ENCODE results near the gene CBX1.

Gene CBX1

DNA sequence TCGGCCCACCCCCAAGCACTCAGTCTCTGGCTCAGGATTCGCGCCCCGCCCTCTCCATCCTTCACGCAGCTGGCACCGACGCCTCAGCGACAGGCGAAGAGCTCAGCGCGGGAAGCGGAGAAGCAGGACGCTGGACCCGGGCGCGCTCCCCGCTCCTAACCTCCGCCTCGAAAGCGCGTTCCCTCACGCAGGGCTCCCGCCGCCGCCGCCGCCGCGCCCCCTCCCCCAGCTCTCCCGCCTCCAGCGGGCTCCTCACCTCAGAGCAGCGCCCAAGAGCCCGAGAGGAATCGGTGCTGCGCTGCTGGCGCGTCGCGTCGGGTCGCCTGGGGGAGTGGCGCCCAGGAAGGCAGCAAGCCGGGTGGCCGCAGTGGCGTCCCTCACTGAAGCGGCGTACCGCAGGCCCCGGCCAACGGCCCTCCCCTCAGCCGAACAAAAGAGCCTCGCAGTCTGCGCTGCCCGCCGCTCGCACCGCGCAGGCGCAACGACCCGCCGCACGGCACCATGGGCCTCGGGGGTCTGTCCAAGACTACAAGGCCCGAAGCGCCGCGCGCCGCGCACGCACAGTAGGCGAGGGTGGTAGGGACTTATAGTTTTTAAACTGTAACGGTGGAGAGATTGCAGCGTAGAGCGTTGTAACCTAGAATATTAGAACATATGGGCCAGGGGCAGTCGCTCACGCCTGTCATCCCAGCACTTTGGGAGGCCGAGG, at the start of gene CBX1:
CBX1 (minus strand) TSS at position 467 of the 709 bp plus-strand sequence. CDS start 24,474 bp downstream, outside the sequence.
- peak; percentile 95 for DNase-seq (ENCODE audit: low spot score)
- peak within 1 kb of the TSS; percentile 76 for H3K4me3 ChIP-seq (ENCODE audit: severe bottlenecking)
- peaks cover 21% of the 10 kb centered on the region for H3K36me3 ChIP-seq (ENCODE audit: low read depth)
- ATAC-seq (ENCODE audit: low read depth) = peak; percentile 93
- H3K27ac ChIP-seq (ENCODE audit: poor library complexity, severe bottlenecking) = peak within 1 kb of the TSS; percentile 91
- H3K27me3 ChIP-seq (ENCODE audit: insufficient read depth, poor library complexity, severe bottlenecking) = no peaks in the 10 kb centered on the region
- H3K9me3 ChIP-seq (ENCODE audit: severe bottlenecking) = no peaks in the 10 kb centered on the region
- TF ChIP-seq, protein P1, sequence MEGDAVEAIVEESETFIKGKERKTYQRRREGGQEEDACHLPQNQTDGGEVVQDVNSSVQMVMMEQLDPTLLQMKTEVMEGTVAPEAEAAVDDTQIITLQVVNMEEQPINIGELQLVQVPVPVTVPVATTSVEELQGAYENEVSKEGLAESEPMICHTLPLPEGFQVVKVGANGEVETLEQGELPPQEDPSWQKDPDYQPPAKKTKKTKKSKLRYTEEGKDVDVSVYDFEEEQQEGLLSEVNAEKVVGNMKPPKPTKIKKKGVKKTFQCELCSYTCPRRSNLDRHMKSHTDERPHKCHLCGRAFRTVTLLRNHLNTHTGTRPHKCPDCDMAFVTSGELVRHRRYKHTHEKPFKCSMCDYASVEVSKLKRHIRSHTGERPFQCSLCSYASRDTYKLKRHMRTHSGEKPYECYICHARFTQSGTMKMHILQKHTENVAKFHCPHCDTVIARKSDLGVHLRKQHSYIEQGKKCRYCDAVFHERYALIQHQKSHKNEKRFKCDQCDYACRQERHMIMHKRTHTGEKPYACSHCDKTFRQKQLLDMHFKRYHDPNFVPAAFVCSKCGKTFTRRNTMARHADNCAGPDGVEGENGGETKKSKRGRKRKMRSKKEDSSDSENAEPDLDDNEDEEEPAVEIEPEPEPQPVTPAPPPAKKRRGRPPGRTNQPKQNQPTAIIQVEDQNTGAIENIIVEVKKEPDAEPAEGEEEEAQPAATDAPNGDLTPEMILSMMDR (IDR thresholded peaks at IDR 0.05; ENCODE audit: poor library complexity, severe bottlenecking) = no peak
- H3K4me1 ChIP-seq (ENCODE audit: insufficient read depth, poor library complexity, severe bottlenecking) = peaks cover 5% of the 10 kb centered on the region

DNA sequence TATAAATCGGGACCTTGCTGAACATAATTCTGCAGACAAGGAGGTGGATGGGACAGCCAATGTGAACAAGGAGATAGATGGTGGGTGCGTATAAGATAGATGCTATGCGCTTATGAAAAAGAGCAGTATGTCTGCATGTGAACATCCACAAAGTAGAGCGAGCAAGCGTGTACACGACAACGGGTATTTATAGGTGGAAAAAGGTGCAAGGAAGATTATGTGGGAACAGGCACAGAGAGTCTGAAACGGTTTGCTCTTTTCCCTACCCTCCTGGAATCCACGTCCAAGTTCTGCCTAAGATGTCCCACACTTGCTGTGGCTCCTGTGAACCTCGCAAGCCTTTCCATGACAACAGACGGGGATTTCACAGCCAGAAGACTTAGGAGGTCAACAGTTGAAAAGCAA, 49.3 kb upstream of the CBX1 start:
- H3K4me1 ChIP-seq (ENCODE audit: insufficient read depth, poor library complexity, severe bottlenecking) = no peaks in the 10 kb centered on the region
- ATAC-seq (ENCODE audit: low read depth) = no peak
- H3K27ac ChIP-seq (ENCODE audit: poor library complexity, severe bottlenecking) = no peak overlapping the region
- H3K27me3 ChIP-seq (ENCODE audit: insufficient read depth, poor library complexity, severe bottlenecking) = peaks cover 61% of the 10 kb centered on the region
- no peak overlapping the region for H3K4me3 ChIP-seq (ENCODE audit: severe bottlenecking)
- DNase-seq (ENCODE audit: low spot score) = no peak
- H3K9me3 ChIP-seq (ENCODE audit: severe bottlenecking) = no peaks in the 10 kb centered on the region
- TF ChIP-seq, protein P1 (IDR thresholded peaks at IDR 0.05; ENCODE audit: poor library complexity, severe bottlenecking) = no peak
- no peaks in the 10 kb centered on the region for H3K36me3 ChIP-seq (ENCODE audit: low read depth)

DNA sequence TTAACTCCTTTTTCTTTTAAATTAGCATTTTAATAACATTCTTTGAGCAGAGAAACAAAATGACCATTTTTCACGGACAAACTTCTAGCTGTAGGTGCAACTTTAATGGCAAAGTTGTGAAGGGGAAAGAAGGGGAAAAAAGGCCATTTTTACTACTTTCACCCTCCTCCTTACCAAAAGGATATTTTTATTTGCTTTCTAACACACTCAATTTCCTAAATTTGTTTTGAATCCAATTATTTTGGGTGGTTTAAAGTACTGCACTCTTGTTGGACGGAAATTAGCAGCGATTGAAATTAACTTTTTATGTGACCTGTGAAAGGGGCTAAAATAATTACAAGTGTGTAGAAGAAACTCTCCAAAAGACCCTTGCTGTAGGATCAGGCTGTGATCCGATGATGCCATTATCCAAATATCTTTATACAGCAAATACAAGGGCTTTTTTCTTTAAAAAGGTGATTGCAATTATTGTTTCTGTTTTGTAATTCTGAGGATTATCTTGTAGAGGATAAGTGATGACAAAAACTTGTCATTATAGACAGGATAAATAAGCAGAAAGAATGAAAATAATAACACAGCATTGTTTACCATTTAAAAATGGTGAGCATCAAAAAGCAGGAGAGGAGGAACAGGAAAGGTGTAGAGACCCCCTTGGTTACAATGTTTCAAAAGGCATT, 48.6 kb upstream of the CBX1 start:
- H3K4me3 ChIP-seq (ENCODE audit: severe bottlenecking) = no peak overlapping the region
- peaks cover 61% of the 10 kb centered on the region for H3K27me3 ChIP-seq (ENCODE audit: insufficient read depth, poor library complexity, severe bottlenecking)
- H3K4me1 ChIP-seq (ENCODE audit: insufficient read depth, poor library complexity, severe bottlenecking) = no peaks in the 10 kb centered on the region
- no peak for ATAC-seq (ENCODE audit: low read depth)
- DNase-seq (ENCODE audit: low spot score) = no peak
- TF ChIP-seq, protein P1 (IDR thresholded peaks at IDR 0.05; ENCODE audit: poor library complexity, severe bottlenecking) = no peak
- no peaks in the 10 kb centered on the region for H3K9me3 ChIP-seq (ENCODE audit: severe bottlenecking)
- no peaks in the 10 kb centered on the region for H3K36me3 ChIP-seq (ENCODE audit: low read depth)
- no peak overlapping the region for H3K27ac ChIP-seq (ENCODE audit: poor library complexity, severe bottlenecking)

DNA sequence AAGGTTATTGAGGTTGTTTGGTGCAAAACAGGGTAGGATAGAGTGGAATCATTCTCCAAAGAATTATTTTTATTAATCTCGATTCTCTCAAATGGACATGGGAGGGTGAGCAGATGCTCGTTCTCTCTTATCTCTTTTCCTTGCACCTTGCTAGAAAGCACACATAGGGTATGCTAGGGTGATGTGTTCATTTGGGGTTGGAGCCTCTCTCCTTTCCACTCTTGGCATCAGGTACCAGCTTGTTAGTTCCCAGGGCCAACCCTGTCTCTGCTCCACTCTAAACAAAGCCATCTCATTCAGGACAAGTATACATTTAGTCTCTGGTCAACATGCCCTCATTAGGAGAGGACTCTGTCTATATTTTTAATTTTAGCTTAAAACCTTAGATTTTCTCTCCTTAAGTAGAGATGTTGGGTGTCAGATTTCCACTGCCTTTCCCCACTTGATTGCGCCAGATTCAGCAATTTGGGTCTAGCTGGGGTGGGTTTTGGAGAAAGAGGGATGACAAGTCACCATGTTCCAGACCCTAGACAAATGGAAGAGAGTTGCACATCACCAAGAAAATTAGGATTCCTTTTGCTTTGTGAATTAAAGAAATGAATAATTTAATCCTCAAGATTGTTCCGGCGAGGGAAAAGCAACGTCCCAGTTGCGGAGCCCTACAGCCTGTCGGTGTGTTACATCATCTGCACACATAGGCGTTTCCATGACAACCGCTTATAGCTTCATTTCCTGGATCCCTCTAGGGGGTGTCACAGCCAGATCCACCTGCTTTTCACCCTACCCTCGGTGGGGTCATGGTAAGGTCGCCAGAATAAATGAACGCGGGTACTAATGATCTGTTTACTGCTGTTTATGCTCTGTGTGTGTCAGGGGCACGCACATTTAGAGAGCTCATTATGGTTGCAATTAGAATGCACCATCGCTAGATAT, 47.8 kb upstream of the CBX1 start:
- ATAC-seq (ENCODE audit: low read depth) (no peak), DNase-seq (ENCODE audit: low spot score) (no peak)
- no peak overlapping the region for H3K27ac ChIP-seq (ENCODE audit: poor library complexity, severe bottlenecking)
- no peaks in the 10 kb centered on the region for H3K36me3 ChIP-seq (ENCODE audit: low read depth)
- H3K9me3 ChIP-seq (ENCODE audit: severe bottlenecking) = no peaks in the 10 kb centered on the region
- TF ChIP-seq, protein P1 (IDR thresholded peaks at IDR 0.05; ENCODE audit: poor library complexity, severe bottlenecking) = no peak
- no peaks in the 10 kb centered on the region for H3K4me1 ChIP-seq (ENCODE audit: insufficient read depth, poor library complexity, severe bottlenecking)
- H3K4me3 ChIP-seq (ENCODE audit: severe bottlenecking) = no peak overlapping the region
- peaks cover 67% of the 10 kb centered on the region for H3K27me3 ChIP-seq (ENCODE audit: insufficient read depth, poor library complexity, severe bottlenecking)
